22Rv1 (cell line): ENCODE data around the gene CDKAL1.
"Not testable (repeated sequence)": the region's sequence is repeated elsewhere in the genome, so short reads cannot be mapped to it uniquely, and the experiment has no call there.

ENCODE experiments used
- H3K27ac ChIP-seq: fragments of 450-650 bp; 2 replicates; pipeline ENCODE4 v1.5.1; 2017
- CTCF ChIP-seq: fragments of 450-650 bp; IDR thresholded peaks from 2 replicates; pipeline ENCODE4 v1.5.1; 2017; ENCODE audit warnings: mild to moderate bottlenecking
- ZFX ChIP-seq: fragments of 450-650 bp; IDR thresholded peaks from 2 replicates; pipeline ENCODE4 v1.6.1; 2017; ENCODE audit warnings: antibody characterized with exemption, borderline replicate concordance

Gene CDKAL1

GRCh38 chr6:20711518-20711917, 177.3 kb downstream of the CDKAL1 start:
- TF ChIP-seq ZFX: no peak
- no peak for TF ChIP-seq CTCF
- H3K27ac ChIP-seq: peak overlapping the region; percentile 39

GRCh38 chr6:20712011-20712410, 177.8 kb downstream of the CDKAL1 start:
- TF ChIP-seq CTCF: no peak
- no peak for TF ChIP-seq ZFX

DNA sequence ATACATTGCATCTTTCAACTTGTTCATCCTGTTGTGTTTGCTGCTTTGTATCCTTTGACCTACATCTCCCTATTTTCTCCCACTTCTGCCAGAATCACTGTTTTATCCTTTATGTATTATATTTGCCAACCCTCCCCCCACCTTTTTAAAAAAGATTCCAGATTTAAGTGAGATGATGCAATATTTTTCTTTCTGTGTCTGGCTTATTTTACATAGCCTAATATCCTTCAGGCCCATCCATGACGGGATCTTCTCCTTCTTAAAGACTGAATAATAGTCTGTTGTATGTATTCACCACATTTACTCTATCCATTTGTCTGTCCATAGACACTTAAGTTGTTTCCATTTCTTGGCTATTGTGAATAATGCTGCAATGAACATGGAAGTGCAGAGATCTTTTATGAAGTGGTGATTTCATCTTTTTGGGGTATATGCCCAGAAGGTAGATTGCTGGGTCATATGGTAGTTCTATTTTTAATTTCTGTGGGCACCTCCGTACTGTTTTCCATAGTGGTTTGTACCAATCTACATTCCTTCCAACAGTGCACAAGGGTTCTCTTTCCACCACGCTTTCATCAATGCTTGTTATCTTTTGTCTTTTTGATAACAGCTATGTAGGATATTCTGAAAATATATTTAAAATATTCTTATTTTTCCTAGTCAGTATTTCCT, 181.0 kb downstream of the CDKAL1 start:
- no peak overlapping the region for H3K27ac ChIP-seq
- TF ChIP-seq CTCF (no peak), ZFX (no peak)

More at GRCh38 chr6:20712011-20712410, 177.8 kb downstream of the CDKAL1 start:
- peak overlapping the region; percentile 39; the same call in 1 of the 2 replicates for H3K27ac ChIP-seq

GRCh38 chr6:20716865-20717264, 182.6 kb downstream of the CDKAL1 start:
- TF ChIP-seq ZFX (no peak), CTCF (no peak)
- H3K27ac ChIP-seq: no peak overlapping the region

- no peak overlapping the region for H3K27ac ChIP-seq
- no peak for TF ChIP-seq ZFX
- no peak for TF ChIP-seq CTCF
Measured at GRCh38 chr6:20717743-20718142, 183.5 kb downstream of the CDKAL1 start.

- no peak overlapping the region for H3K27ac ChIP-seq
- TF ChIP-seq CTCF (no peak), ZFX (no peak)
Measured at GRCh38 chr6:20718705-20719653, 184.7 kb downstream of the CDKAL1 start.

DNA sequence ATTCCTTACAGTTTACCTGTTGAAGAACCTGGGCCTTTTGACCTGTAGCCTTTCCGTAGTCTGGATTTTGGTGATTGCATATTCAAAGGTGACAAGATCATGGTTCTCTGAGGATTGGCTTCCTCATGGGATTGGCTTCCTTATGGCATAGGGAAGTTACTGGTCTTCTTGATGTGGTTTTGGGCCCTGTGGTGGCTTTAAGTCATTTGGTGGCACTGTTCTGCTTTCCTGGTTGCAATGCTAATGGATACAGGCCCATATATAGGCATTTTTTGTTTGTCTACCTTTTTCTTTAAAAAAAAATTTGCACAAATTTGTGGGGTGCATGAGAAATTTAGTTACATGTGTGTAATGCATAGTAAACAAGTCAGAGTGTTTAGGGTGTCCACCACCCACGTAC, 185.7 kb downstream of the CDKAL1 start:
- no peak overlapping the region for H3K27ac ChIP-seq
- TF ChIP-seq CTCF (no peak), ZFX (no peak)

- not testable (repeated sequence) for H3K27ac ChIP-seq
Measured at GRCh38 chr6:20721121-20721520, 186.9 kb downstream of the CDKAL1 start.
